ENCODE data around the gene CD83. TPM values are rescaled to one million over a fixed set of nuclear protein-coding genes. Genes with fewer than 3 reads are reported as not detected.

CD83 gene
- total RNA-seq, 1 experiment from 2014 or later = 5.5 TPM

DNA sequence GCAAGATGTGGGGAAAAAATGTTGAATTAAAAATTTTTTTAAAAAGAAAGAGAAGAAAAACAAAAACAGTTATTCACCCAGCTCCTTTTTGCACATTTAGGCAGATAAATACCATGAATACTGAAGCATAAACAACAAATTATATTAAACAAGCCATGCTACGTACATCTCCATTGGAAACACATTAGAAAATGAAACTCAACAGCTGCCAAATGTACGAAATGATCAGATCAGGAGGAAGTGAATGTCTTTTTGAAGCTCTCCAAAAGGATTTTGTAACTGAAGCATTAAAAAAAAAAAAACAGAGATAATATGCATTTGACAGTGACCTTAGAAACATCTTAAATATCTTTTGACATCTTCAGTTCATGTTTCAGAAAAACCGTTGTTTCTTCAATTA is 56.7 kb downstream of the CD83 start:
- TF ChIP-seq ZNF396 (CRISPR knock-in tag; IDR thresholded peaks at IDR 0.05; ENCODE audit: borderline replicate concordance) (no peak), SMAD4 (CRISPR knock-in tag; IDR thresholded peaks at IDR 0.05) (no peak), STAT6 (CRISPR knock-in tag; conservative IDR thresholded peaks at IDR 0.05; ENCODE audit: low read depth) (no peak), GABPB1 (CRISPR knock-in tag; IDR thresholded peaks at IDR 0.05) (no peak), NFE2L1 (CRISPR knock-in tag; IDR thresholded peaks at IDR 0.05) (no peak), MXD4 (CRISPR knock-in tag; IDR thresholded peaks at IDR 0.05; ENCODE audit: borderline replicate concordance) (no peak), ATF3 (CRISPR knock-in tag; conservative IDR thresholded peaks at IDR 0.05) (no peak), JUN (CRISPR knock-in tag; IDR thresholded peaks at IDR 0.05) (no peak), ZNF263 (CRISPR knock-in tag; IDR thresholded peaks at IDR 0.05; ENCODE audit: low read depth) (no peak), KAT7 (CRISPR knock-in tag; IDR thresholded peaks at IDR 0.05; ENCODE audit: borderline replicate concordance) (no peak), RELA (CRISPR knock-in tag; IDR thresholded peaks at IDR 0.05; ENCODE audit: borderline replicate concordance) (no peak), HMGA2 (CRISPR knock-in tag; IDR thresholded peaks at IDR 0.05) (no peak), MAX (CRISPR knock-in tag; IDR thresholded peaks at IDR 0.05) (no peak)
- TF ChIP-seq, protein P1, sequence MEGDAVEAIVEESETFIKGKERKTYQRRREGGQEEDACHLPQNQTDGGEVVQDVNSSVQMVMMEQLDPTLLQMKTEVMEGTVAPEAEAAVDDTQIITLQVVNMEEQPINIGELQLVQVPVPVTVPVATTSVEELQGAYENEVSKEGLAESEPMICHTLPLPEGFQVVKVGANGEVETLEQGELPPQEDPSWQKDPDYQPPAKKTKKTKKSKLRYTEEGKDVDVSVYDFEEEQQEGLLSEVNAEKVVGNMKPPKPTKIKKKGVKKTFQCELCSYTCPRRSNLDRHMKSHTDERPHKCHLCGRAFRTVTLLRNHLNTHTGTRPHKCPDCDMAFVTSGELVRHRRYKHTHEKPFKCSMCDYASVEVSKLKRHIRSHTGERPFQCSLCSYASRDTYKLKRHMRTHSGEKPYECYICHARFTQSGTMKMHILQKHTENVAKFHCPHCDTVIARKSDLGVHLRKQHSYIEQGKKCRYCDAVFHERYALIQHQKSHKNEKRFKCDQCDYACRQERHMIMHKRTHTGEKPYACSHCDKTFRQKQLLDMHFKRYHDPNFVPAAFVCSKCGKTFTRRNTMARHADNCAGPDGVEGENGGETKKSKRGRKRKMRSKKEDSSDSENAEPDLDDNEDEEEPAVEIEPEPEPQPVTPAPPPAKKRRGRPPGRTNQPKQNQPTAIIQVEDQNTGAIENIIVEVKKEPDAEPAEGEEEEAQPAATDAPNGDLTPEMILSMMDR (IDR thresholded peaks at IDR 0.05) = no peak
- TF ChIP-seq, protein P2, sequence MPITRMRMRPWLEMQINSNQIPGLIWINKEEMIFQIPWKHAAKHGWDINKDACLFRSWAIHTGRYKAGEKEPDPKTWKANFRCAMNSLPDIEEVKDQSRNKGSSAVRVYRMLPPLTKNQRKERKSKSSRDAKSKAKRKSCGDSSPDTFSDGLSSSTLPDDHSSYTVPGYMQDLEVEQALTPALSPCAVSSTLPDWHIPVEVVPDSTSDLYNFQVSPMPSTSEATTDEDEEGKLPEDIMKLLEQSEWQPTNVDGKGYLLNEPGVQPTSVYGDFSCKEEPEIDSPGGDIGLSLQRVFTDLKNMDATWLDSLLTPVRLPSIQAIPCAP (CRISPR knock-in tag; IDR thresholded peaks at IDR 0.05) = no peak
- peaks cover 34% of the 10 kb centered on the region for H3K9me3 Mint-ChIP-seq
- ChIA-PET CTCF (no interaction called here), POLR2A (interaction anchor here (0.6 kb wide), 1 partner anchor 11 kb away, joined by 5 read pairs; no protein-coding TSS in a partner anchor)
- DNase-seq (ENCODE audit: low spot score) = no peak
- no peak for ATAC-seq
- no peak overlapping the region for H3K4me3 Mint-ChIP-seq
- no peaks in the 10 kb centered on the region for H3K4me1 Mint-ChIP-seq
- no peaks in the 10 kb centered on the region for H3K27me3 Mint-ChIP-seq (ENCODE audit: low read depth)
- H3K36me3 Mint-ChIP-seq = peaks cover 33% of the 10 kb centered on the region
- H3K27ac Mint-ChIP-seq = no peak overlapping the region

- no peaks in the 10 kb centered on the region for H3K4me1 Mint-ChIP-seq
- TF ChIP-seq ATF1 (CRISPR knock-in tag; IDR thresholded peaks at IDR 0.05) (no peak), NR3C1 (CRISPR knock-in tag; conservative IDR thresholded peaks at IDR 0.05; ENCODE audit: low read depth) (no peak), CBFB (CRISPR knock-in tag; IDR thresholded peaks at IDR 0.05; ENCODE audit: low read depth) (no peak)
- TF ChIP-seq, protein P3, sequence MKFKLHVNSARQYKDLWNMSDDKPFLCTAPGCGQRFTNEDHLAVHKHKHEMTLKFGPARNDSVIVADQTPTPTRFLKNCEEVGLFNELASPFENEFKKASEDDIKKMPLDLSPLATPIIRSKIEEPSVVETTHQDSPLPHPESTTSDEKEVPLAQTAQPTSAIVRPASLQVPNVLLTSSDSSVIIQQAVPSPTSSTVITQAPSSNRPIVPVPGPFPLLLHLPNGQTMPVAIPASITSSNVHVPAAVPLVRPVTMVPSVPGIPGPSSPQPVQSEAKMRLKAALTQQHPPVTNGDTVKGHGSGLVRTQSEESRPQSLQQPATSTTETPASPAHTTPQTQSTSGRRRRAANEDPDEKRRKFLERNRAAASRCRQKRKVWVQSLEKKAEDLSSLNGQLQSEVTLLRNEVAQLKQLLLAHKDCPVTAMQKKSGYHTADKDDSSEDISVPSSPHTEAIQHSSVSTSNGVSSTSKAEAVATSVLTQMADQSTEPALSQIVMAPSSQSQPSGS (CRISPR knock-in tag; IDR thresholded peaks at IDR 0.05; ENCODE audit: borderline replicate concordance, low read depth) = no peak
- TF ChIP-seq, protein P4, sequence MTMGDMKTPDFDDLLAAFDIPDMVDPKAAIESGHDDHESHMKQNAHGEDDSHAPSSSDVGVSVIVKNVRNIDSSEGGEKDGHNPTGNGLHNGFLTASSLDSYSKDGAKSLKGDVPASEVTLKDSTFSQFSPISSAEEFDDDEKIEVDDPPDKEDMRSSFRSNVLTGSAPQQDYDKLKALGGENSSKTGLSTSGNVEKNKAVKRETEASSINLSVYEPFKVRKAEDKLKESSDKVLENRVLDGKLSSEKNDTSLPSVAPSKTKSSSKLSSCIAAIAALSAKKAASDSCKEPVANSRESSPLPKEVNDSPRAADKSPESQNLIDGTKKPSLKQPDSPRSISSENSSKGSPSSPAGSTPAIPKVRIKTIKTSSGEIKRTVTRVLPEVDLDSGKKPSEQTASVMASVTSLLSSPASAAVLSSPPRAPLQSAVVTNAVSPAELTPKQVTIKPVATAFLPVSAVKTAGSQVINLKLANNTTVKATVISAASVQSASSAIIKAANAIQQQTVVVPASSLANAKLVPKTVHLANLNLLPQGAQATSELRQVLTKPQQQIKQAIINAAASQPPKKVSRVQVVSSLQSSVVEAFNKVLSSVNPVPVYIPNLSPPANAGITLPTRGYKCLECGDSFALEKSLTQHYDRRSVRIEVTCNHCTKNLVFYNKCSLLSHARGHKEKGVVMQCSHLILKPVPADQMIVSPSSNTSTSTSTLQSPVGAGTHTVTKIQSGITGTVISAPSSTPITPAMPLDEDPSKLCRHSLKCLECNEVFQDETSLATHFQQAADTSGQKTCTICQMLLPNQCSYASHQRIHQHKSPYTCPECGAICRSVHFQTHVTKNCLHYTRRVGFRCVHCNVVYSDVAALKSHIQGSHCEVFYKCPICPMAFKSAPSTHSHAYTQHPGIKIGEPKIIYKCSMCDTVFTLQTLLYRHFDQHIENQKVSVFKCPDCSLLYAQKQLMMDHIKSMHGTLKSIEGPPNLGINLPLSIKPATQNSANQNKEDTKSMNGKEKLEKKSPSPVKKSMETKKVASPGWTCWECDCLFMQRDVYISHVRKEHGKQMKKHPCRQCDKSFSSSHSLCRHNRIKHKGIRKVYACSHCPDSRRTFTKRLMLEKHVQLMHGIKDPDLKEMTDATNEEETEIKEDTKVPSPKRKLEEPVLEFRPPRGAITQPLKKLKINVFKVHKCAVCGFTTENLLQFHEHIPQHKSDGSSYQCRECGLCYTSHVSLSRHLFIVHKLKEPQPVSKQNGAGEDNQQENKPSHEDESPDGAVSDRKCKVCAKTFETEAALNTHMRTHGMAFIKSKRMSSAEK (CRISPR knock-in tag; IDR thresholded peaks at IDR 0.05; ENCODE audit: borderline replicate concordance) = no peak
- TF ChIP-seq, protein P5, sequence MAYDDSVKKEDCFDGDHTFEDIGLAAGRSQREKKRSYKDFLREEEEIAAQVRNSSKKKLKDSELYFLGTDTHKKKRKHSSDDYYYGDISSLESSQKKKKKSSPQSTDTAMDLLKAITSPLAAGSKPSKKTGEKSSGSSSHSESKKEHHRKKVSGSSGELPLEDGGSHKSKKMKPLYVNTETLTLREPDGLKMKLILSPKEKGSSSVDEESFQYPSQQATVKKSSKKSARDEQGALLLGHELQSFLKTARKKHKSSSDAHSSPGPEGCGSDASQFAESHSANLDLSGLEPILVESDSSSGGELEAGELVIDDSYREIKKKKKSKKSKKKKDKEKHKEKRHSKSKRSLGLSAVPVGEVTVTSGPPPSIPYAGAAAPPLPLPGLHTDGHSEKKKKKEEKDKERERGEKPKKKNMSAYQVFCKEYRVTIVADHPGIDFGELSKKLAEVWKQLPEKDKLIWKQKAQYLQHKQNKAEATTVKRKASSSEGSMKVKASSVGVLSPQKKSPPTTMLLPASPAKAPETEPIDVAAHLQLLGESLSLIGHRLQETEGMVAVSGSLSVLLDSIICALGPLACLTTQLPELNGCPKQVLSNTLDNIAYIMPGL (CRISPR knock-in tag; IDR thresholded peaks at IDR 0.05) = no peak
- H3K9me3 Mint-ChIP-seq = peaks cover 26% of the 10 kb centered on the region
- DNase-seq (ENCODE audit: low spot score) (no peak), ATAC-seq (no peak)
- ChIA-PET CTCF (no interaction called here), POLR2A (no interaction called here)
- H3K4me3 Mint-ChIP-seq = no peak overlapping the region
- no peak overlapping the region for H3K27ac Mint-ChIP-seq
- no peaks in the 10 kb centered on the region for H3K27me3 Mint-ChIP-seq (ENCODE audit: low read depth)
- peaks cover 26% of the 10 kb centered on the region for H3K36me3 Mint-ChIP-seq
Measured at GRCh38 chr6:14174996-14175395, 57.4 kb downstream of the CD83 start.

All from WTC11 (cell line).